A549 (cell line): Measurements from ENCODE around the gene SPATA9. TPM values are rescaled to one million over a fixed set of nuclear protein-coding genes. Genes with fewer than 3 reads are reported as not detected.

Source experiments
- ATAC-seq, 2 experiments: fragments of 200-7000 bp in 1 of 2; fragments of >200 bp in 1 of 2; cut with Nextera tagmentation in 1 of 2; cut with Tn5 transposase in 1 of 2; 3 replicates each; pipeline versions ENCODE4 v1.8.0 to v1.9.1; 2018 to 2020; ENCODE audit warnings: mild to moderate bottlenecking in 1 of 2, moderate library complexity in 1 of 2
- CTCF ChIA-PET: fragments of 300-600 bp; sonication (Branson Sonifier 250); formaldehyde crosslinking; extraction: SDS; loops from one replicate; lab custom pipeline; 2021; ENCODE audit warnings: antibody characterized with exemption, inconsistent platforms; lab: Yijun Ruan, JAX
- POLR2A ChIA-PET: fragments of 350-600 bp; formaldehyde crosslinking; extraction: SDS; loops from one replicate; lab custom pipeline; 2021; ENCODE audit warnings: antibody characterized with exemption, inconsistent platforms; lab: Yijun Ruan, JAX
- DNase-seq, 2 experiments: peaks; one replicate each; pipeline versions ENCODE4 v3.0.0 to v3.0.0-alpha.2; 2011 to 2016; ENCODE audit warnings: low read depth in 1 of 2, low spot score in 1 of 2
- FAIRE-seq: peaks from 2 replicates; lab custom pipeline; 2011; peaks lifted over from hg19 to GRCh38; lab: Jason Lieb, UNC
- H3K27ac ChIP-seq, 2 experiments: fragments of >200 bp; sonication (Bioruptor Twin); formaldehyde crosslinking; 3 replicates each; pipeline ENCODE4 v1.5.1; 2016 to 2017
- H3K4me1 ChIP-seq: fragments of >200 bp; sonication (Bioruptor Twin); formaldehyde crosslinking; 3 replicates; pipeline ENCODE4 v1.6.1; 2016
- H3K4me2 ChIP-seq: fragments of >200 bp; sonication (Bioruptor Twin); formaldehyde crosslinking; 3 replicates; pipeline ENCODE4 v1.6.1; 2016
- H3K4me3 ChIP-seq: fragments of >200 bp; sonication (Bioruptor Twin); formaldehyde crosslinking; 3 replicates; pipeline ENCODE4 v1.5.1; 2016
- H3K9me3 ChIP-seq: fragments of >200 bp; sonication (Bioruptor Twin); formaldehyde crosslinking; 3 replicates; pipeline ENCODE4 v1.6.1; 2016
- ATOH8 ChIP-seq: fragments of 250-450 bp; sonication (Bioruptor Pico); IDR thresholded peaks from 2 replicates; pipeline ENCODE4 v1.5.0; 2020; ENCODE audit warnings: low read depth, mild to moderate bottlenecking, moderate library complexity
- BHLHE40 ChIP-seq: IDR thresholded peaks from 2 replicates; pipeline ENCODE4 v1.6.1; 2012; ENCODE audit warnings: low read depth, low read length, inconsistent platforms
- CBX2 ChIP-seq: fragments of 200-600 bp; sonication (generic); IDR thresholded peaks from 2 replicates; pipeline ENCODE4 v1.6.1; 2016; ENCODE audit warnings: low read depth, mild to moderate bottlenecking, borderline replicate concordance
- CBX8 ChIP-seq: fragments of 200-600 bp; sonication (generic); IDR thresholded peaks from 2 replicates; pipeline ENCODE4 v1.6.1; 2016
- E2F6 ChIP-seq: IDR thresholded peaks from 2 replicates; pipeline ENCODE4 v1.6.1; 2012; ENCODE audit warnings: low read depth, borderline replicate concordance
- EHMT2 ChIP-seq: fragments of 200-600 bp; sonication (generic); IDR thresholded peaks from 2 replicates; pipeline ENCODE4 v1.6.1; 2016; ENCODE audit warnings: antibody characterized with exemption, low read depth, mild to moderate bottlenecking, moderate library complexity
- ELK1 ChIP-seq: fragments of 150-350 bp; IDR thresholded peaks from 2 replicates; pipeline ENCODE4 v1.6.1; 2014; ENCODE audit warnings: low read depth, mild to moderate bottlenecking, low read length
- FOSB ChIP-seq: fragments of 250-450 bp; sonication (Bioruptor Pico); IDR thresholded peaks from 2 replicates; pipeline ENCODE4 v1.5.0; 2020; ENCODE audit warnings: mild to moderate bottlenecking, moderate library complexity
- GATA3 ChIP-seq: IDR thresholded peaks from 2 replicates; pipeline ENCODE4 v1.6.1; 2012; ENCODE audit warnings: borderline replicate concordance
- HDAC2 ChIP-seq: fragments of 200-600 bp; sonication (generic); IDR thresholded peaks from 2 replicates; pipeline ENCODE4 v1.6.1; 2016
- HEYL ChIP-seq: fragments of 250-450 bp; sonication (Bioruptor Pico); IDR thresholded peaks from 2 replicates; pipeline ENCODE4 v1.8.0; 2021; ENCODE audit warnings: mild to moderate bottlenecking, moderate library complexity
- HMGXB4 ChIP-seq: fragments of 250-450 bp; sonication (Bioruptor Pico); IDR thresholded peaks from 2 replicates; pipeline ENCODE4 v1.5.0; 2021; ENCODE audit warnings: mild to moderate bottlenecking, moderate library complexity, borderline replicate concordance
- HOXA7 ChIP-seq: fragments of 250-450 bp; sonication (Bioruptor Pico); IDR thresholded peaks from 2 replicates; pipeline ENCODE4 v1.5.0; 2020; ENCODE audit warnings: mild to moderate bottlenecking, moderate library complexity
- HOXB5 ChIP-seq: fragments of 250-450 bp; sonication (Bioruptor Pico); IDR thresholded peaks from 2 replicates; pipeline ENCODE4 v1.5.0; 2020; ENCODE audit warnings: mild to moderate bottlenecking, moderate library complexity
- JUN ChIP-seq, 2 experiments: fragments of >200 bp; sonication (Bioruptor Twin); formaldehyde crosslinking; IDR thresholded peaks; 2 replicates in 1 of 2; 3 replicates in 1 of 2; pipeline ENCODE4 v1.6.1; 2016 to 2017
- KDM1A ChIP-seq: fragments of 200-600 bp; sonication (generic); IDR thresholded peaks from 2 replicates; pipeline ENCODE4 v1.6.1; 2016; ENCODE audit warnings: low read depth, mild to moderate bottlenecking
- MAX ChIP-seq: IDR thresholded peaks from 2 replicates; pipeline ENCODE4 v1.6.1; 2012
- MYC ChIP-seq: IDR thresholded peaks from 2 replicates; pipeline ENCODE4 v1.6.1; 2012; ENCODE audit warnings: mild to moderate bottlenecking, inconsistent platforms, low read length, improper control_type of control experiment, borderline replicate concordance
- NPAS2 ChIP-seq: fragments of 250-450 bp; sonication (Bioruptor Pico); IDR thresholded peaks from 2 replicates; pipeline ENCODE4 v1.8.0; 2022; ENCODE audit warnings: mild to moderate bottlenecking, moderate library complexity, borderline replicate concordance
- NR3C1 ChIP-seq: fragments of >200 bp; sonication (Bioruptor Twin); formaldehyde crosslinking; IDR thresholded peaks from 3 replicates; pipeline ENCODE4 v1.6.1; 2017
- PBX3 ChIP-seq: IDR thresholded peaks from 2 replicates; pipeline ENCODE4 v1.6.1; 2012
- PHF8 ChIP-seq: fragments of 200-600 bp; sonication (generic); IDR thresholded peaks from 2 replicates; pipeline ENCODE4 v1.6.1; 2016; ENCODE audit warnings: low read depth, mild to moderate bottlenecking, antibody characterized with exemption, moderate library complexity, borderline replicate concordance
- POLR2A ChIP-seq: IDR thresholded peaks from 2 replicates; pipeline ENCODE4 v1.6.1; 2012; ENCODE audit warnings: mild to moderate bottlenecking, low read length
- RCOR1 ChIP-seq: fragments of 150-350 bp; IDR thresholded peaks from 2 replicates; pipeline ENCODE4 v1.6.1; 2014; ENCODE audit warnings: antibody characterized with exemption, low read length, low read depth
- REST ChIP-seq: fragments of 200-600 bp; sonication (generic); IDR thresholded peaks from 2 replicates; pipeline ENCODE4 v1.6.1; 2016; ENCODE audit warnings: antibody characterized with exemption, mild to moderate bottlenecking, moderate library complexity
- SREBF2 ChIP-seq: fragments of 450-650 bp; IDR thresholded peaks from 2 replicates; pipeline ENCODE4 v1.6.1; 2014; ENCODE audit warnings: mild to moderate bottlenecking, moderate library complexity
- USF2 ChIP-seq: fragments of 450-650 bp; IDR thresholded peaks from 2 replicates; pipeline ENCODE4 v1.6.1; 2014; ENCODE audit warnings: antibody characterized with exemption
- ZNF302 ChIP-seq: fragments of 250-450 bp; sonication (Bioruptor Pico); IDR thresholded peaks from 2 replicates; pipeline ENCODE4 v1.9.0; 2021; ENCODE audit warnings: inconsistent platforms, mild to moderate bottlenecking, moderate library complexity
- ZSCAN20 ChIP-seq: fragments of 250-450 bp; sonication (Bioruptor Pico); IDR thresholded peaks from 2 replicates; pipeline ENCODE4 v1.8.0; 2022; ENCODE audit warnings: mild to moderate bottlenecking, moderate library complexity
- WGBS: methylation state at CpG from one replicate; pipeline ENCODE4 v1.1.6; 2017; ENCODE audit errors: missing lambda C conversion rate; 5-methylcytosine and 5-hydroxymethylcytosine counted together
- polyA plus RNA-seq, 4 experiments: library from polyadenylated mRNA; depleted of rRNA in 3 of 4; stranded (reverse); fragments of >200 nt; fragmentation: RNase III in 1 of 4; extraction: RNeasy Plus Mini Kit Qiagen cat#74134 plus additional on column Dnase treatment in 1 of 4; gene quantifications; 2 replicates in 3 of 4; 3 replicates in 1 of 4; pipeline ENCODE4 v1.2.3, GENCODE V29; 2011 to 2017

SPATA9 gene
- polyA plus RNA-seq, 2 of the 4 experiments (the other 2 are of a cell fraction), result 0.16 TPM; not detected in 1

- Histone ChIP-seq H3K4me2 (peak within 1 kb of the TSS; percentile 89), H3K27ac (peak within 1 kb of the TSS; percentile 85 to 87), H3K4me3 (peak within 1 kb of the TSS; percentile 47), H3K4me1 (peaks cover 14% of the 10 kb centered on the region), H3K9me3 (no peaks in the 10 kb centered on the region)
- 2% methylated on average over 31 of the region's 60 CpGs for WGBS
- FAIRE-seq (no peak), DNase-seq (peak; percentile 83 to 99), ATAC-seq (peak; percentile 98)
- CTCF ChIA-PET, result interaction anchor here (0.6 to 7.7 kb wide), 17 partner anchors 9 to 297 kb away, joined by 3 to 104 read pairs (median 4); partner anchors contain the start of genes GLRX and RHOBTB3
- POLR2A ChIA-PET, result interaction anchor here (0.6 to 2.1 kb wide), 16 partner anchors 9 to 201 kb away, joined by 3 to 32 read pairs (median 4); partner anchors contain the start of genes ARSK, GLRX, RHOBTB3 and SKIC3
- no peak for TF ChIP-seq ZSCAN20 (CRISPR knock-in tag)
- TF ChIP-seq CBX8, result no peak
- no peak for TF ChIP-seq HDAC2
- peak; percentile 51; the same call in 1 of the 2 replicates for TF ChIP-seq ATOH8
- peak; percentile 92 for TF ChIP-seq BHLHE40
- no peak for TF ChIP-seq KDM1A
- no peak for TF ChIP-seq REST
- TF ChIP-seq SREBF2, result no peak
- TF ChIP-seq HMGXB4, result no peak
- no peak; the same call in 1 of the 2 replicates for TF ChIP-seq MYC
- peak; percentile 91 for TF ChIP-seq GATA3
- peak; percentile 91 for TF ChIP-seq PHF8
- peak; percentile 76 to 85; a peak in 3 of 5 replicates for TF ChIP-seq JUN (IDR thresholded peaks at IDR 0.05)
- TF ChIP-seq NR3C1, result no peak
- TF ChIP-seq E2F6, result peak; percentile 72
- no peak for TF ChIP-seq HOXA7
- no peak for TF ChIP-seq EHMT2
- peak; percentile 98 for TF ChIP-seq USF2
- TF ChIP-seq CBX2, result no peak
- 0 out of 2 replicates have a peak, but pooled peaks have one; percentile 8 for TF ChIP-seq ELK1
- TF ChIP-seq POLR2A, result peak; percentile 73
- no peak for TF ChIP-seq ZNF302 (CRISPR knock-in tag)
- 0 out of 2 replicates have a peak, but pooled peaks have one; percentile 61 for TF ChIP-seq HOXB5
- peak; percentile 81; the same call in 1 of the 2 replicates for TF ChIP-seq NPAS2 (CRISPR knock-in tag)
- no peak for TF ChIP-seq FOSB
- no peak for TF ChIP-seq RCOR1
- peak; percentile 94 for TF ChIP-seq MAX
- no peak for TF ChIP-seq HEYL (CRISPR knock-in tag)
- peak; percentile 80 for TF ChIP-seq PBX3
These were observed 36.0 kb downstream of the SPATA9 start, which contains the start of gene RFESD for GRCh38 chr5:95646569-95647431. RFESD (plus strand) TSS chr5:95646777; CDS start chr5:95652272, 5,495 bp downstream.
